Measurements from ENCODE around the gene KIAA0825.

DNA sequence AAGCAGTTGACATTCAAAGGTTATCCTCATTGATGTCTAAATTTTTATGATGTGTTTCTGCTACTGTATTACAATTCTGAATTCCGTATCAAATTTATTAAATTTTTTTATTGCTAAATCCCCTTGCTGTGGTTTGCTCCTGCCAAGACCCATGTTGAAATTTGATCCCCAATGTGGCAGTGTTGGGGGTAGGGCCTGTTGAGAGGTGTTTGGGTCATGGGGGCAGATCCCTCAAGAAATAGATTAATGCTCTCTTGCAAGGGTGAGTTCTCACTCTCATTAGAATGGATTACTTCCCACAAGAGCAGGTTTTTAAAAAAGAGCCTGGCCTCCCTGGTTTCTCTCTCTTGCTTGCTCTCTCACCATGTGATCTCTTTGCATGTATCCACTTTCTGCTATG lies 442.5 kb downstream of the KIAA0825 start:
- TF ChIP-seq CTCF (IDR thresholded peaks at IDR 0.05) (no peak), TEAD4 (CRISPR knock-in tag; IDR thresholded peaks at IDR 0.05) (no peak), E2F4 (CRISPR knock-in tag; IDR thresholded peaks at IDR 0.05; ENCODE audit: borderline replicate concordance, low read depth) (no peak), NR1H2 (CRISPR knock-in tag; IDR thresholded peaks at IDR 0.05) (no peak), FOXJ3 (CRISPR knock-in tag; IDR thresholded peaks at IDR 0.05; ENCODE audit: borderline replicate concordance) (no peak), CREB1 (CRISPR knock-in tag; IDR thresholded peaks at IDR 0.05) (no peak), JUN (CRISPR knock-in tag; IDR thresholded peaks at IDR 0.05) (no peak), ZNF425 (CRISPR knock-in tag; conservative IDR thresholded peaks at IDR 0.05) (no peak), KAT7 (CRISPR knock-in tag; IDR thresholded peaks at IDR 0.05; ENCODE audit: borderline replicate concordance) (no peak), ELF4 (CRISPR knock-in tag; IDR thresholded peaks at IDR 0.05; ENCODE audit: low read depth) (no peak), ZNF423 (CRISPR knock-in tag; IDR thresholded peaks at IDR 0.05) (no peak)
